Stimulated activated effector memory CD8-positive, alpha-beta T cell treated with anti-CD3 and anti-CD28 coated beads, Interleukin-12 subunit alpha, Interleukin-12 subunit beta, amount 100 ng/mL, for 72 hours (primary cell): ENCODE data around the gene ALOX12B.

Experiments
- ATAC-seq: fragments of 150-1000 bp; cut with Tn5 transposase; 2 replicates; pipeline ENCODE4 v1.10.0; 2021
- DNase-seq, 2 donors: peaks; one replicate each; pipeline ENCODE4 v3.0.0; 2021 to 2022; ENCODE audit warnings: low spot score in 2 of 2
- H3K27ac Mint-ChIP-seq: one replicate; pipeline ENCODE4 v1.8.0; 2022; ENCODE audit warnings: mild to moderate bottlenecking, mixed read lengths
- H3K36me3 Mint-ChIP-seq: one replicate; pipeline ENCODE4 v1.8.0; 2022; ENCODE audit warnings: mild to moderate bottlenecking, mixed read lengths
- H3K4me1 Mint-ChIP-seq: one replicate; pipeline ENCODE4 v1.8.0; 2022; ENCODE audit warnings: mixed read lengths
- H3K4me3 Mint-ChIP-seq: one replicate; pipeline ENCODE4 v1.8.0; 2022; ENCODE audit warnings: mild to moderate bottlenecking, mixed read lengths
- H3K9me3 Mint-ChIP-seq: one replicate; pipeline ENCODE4 v1.8.0; 2022; ENCODE audit warnings: mixed read lengths

ALOX12B gene

GRCh38 chr17:8087075-8087951 lies at the start of gene ALOX12B:
ALOX12B (minus strand) TSS chr17:8087716; CDS start chr17:8087442, 274 bp downstream.
- DNase-seq, result no peak
- Mint-ChIP-seq H3K4me1 (no peaks in the 10 kb centered on the region), H3K9me3 (no peaks in the 10 kb centered on the region), H3K4me3 (no peak within 1 kb of the TSS), H3K36me3 (peaks cover 5% of the 10 kb centered on the region), H3K27ac (peak within 1 kb of the TSS; percentile 38)
- no peak for ATAC-seq

GRCh38 chr17:8133941-8134340 lies 46.4 kb upstream of the ALOX12B start:
- no peak for DNase-seq
- no peak overlapping the region for H3K4me3 Mint-ChIP-seq
- ATAC-seq, result no peak
- H3K36me3 Mint-ChIP-seq, result peaks cover 6% of the 10 kb centered on the region
- H3K9me3 Mint-ChIP-seq, result no peaks in the 10 kb centered on the region
- H3K4me1 Mint-ChIP-seq, result no peaks in the 10 kb centered on the region
- no peak overlapping the region for H3K27ac Mint-ChIP-seq

- Mint-ChIP-seq H3K9me3 (no peaks in the 10 kb centered on the region), H3K4me3 (no peak overlapping the region), H3K27ac (no peak overlapping the region), H3K4me1 (no peaks in the 10 kb centered on the region), H3K36me3 (peaks cover 6% of the 10 kb centered on the region)
- no peak for DNase-seq
- no peak for ATAC-seq
Measured at GRCh38 chr17:8133399-8133798, 45.9 kb upstream of the ALOX12B start.

- no peaks in the 10 kb centered on the region for H3K9me3 Mint-ChIP-seq
- H3K4me1 Mint-ChIP-seq, result peaks cover 5% of the 10 kb centered on the region
- H3K36me3 Mint-ChIP-seq, result peaks cover 7% of the 10 kb centered on the region
- H3K27ac Mint-ChIP-seq, result no peak overlapping the region
- no peak for DNase-seq
- peak; percentile 87 for ATAC-seq
- H3K4me3 Mint-ChIP-seq, result no peak overlapping the region
Measured at GRCh38 chr17:8131844-8132441, 44.4 kb upstream of the ALOX12B start.

GRCh38 chr17:8128125-8128784 lies 40.7 kb upstream of the ALOX12B start:
- DNase-seq, result no peak
- H3K4me1 Mint-ChIP-seq, result peaks cover 42% of the 10 kb centered on the region
- no peak overlapping the region for H3K27ac Mint-ChIP-seq
- no peak for ATAC-seq
- H3K36me3 Mint-ChIP-seq, result peaks cover 32% of the 10 kb centered on the region
- H3K4me3 Mint-ChIP-seq, result no peak overlapping the region
- H3K9me3 Mint-ChIP-seq, result no peaks in the 10 kb centered on the region

GRCh38 chr17:8126491-8127066 lies 39.1 kb upstream of the ALOX12B start:
- DNase-seq, result peak; percentile 45 to 78
- H3K4me3 Mint-ChIP-seq, result peak overlapping the region; percentile 82
- peak overlapping the region; percentile 100 for H3K27ac Mint-ChIP-seq
- peaks cover 53% of the 10 kb centered on the region for H3K4me1 Mint-ChIP-seq
- ATAC-seq, result peak; percentile 63
- H3K36me3 Mint-ChIP-seq, result peaks cover 37% of the 10 kb centered on the region
- no peaks in the 10 kb centered on the region for H3K9me3 Mint-ChIP-seq

- Mint-ChIP-seq H3K4me1 (peaks cover 56% of the 10 kb centered on the region), H3K36me3 (peaks cover 40% of the 10 kb centered on the region), H3K9me3 (no peaks in the 10 kb centered on the region), H3K4me3 (peak overlapping the region; percentile 82), H3K27ac (peak overlapping the region; percentile 100)
- ATAC-seq, result no peak
- DNase-seq, result no peak
Measured at GRCh38 chr17:8125947-8126490, 38.5 kb upstream of the ALOX12B start.

- H3K4me1 Mint-ChIP-seq, result peaks cover 63% of the 10 kb centered on the region
- no peaks in the 10 kb centered on the region for H3K9me3 Mint-ChIP-seq
- peak; percentile 43 for ATAC-seq
- peak overlapping the region; percentile 100 for H3K27ac Mint-ChIP-seq
- peak; percentile 92 to 98 for DNase-seq
- H3K4me3 Mint-ChIP-seq, result peak overlapping the region; percentile 82
- peaks cover 47% of the 10 kb centered on the region for H3K36me3 Mint-ChIP-seq
Measured at GRCh38 chr17:8125154-8125946, 37.8 kb upstream of the ALOX12B start.

- Mint-ChIP-seq H3K36me3 (peaks cover 55% of the 10 kb centered on the region), H3K9me3 (no peaks in the 10 kb centered on the region), H3K27ac (peak overlapping the region; percentile 100), H3K4me1 (peaks cover 70% of the 10 kb centered on the region), H3K4me3 (peak overlapping the region; percentile 82)
- ATAC-seq, result peak; percentile 6
- DNase-seq, result no peak
Measured at GRCh38 chr17:8124350-8125153, 37.0 kb upstream of the ALOX12B start.

- DNase-seq (no peak), ATAC-seq (no peak)
- H3K4me1 Mint-ChIP-seq, result peaks cover 78% of the 10 kb centered on the region
Measured at GRCh38 chr17:8123695-8124349, 36.3 kb upstream of the ALOX12B start, which contains the start of gene HES7. HES7 (minus strand) TSS chr17:8124106; CDS start chr17:8124084, 22 bp downstream.

GRCh38 chr17:8122924-8123694 lies 35.6 kb upstream of the ALOX12B start:
- peak overlapping the region; percentile 36 for H3K27ac Mint-ChIP-seq
- no peaks in the 10 kb centered on the region for H3K9me3 Mint-ChIP-seq
- peak in 1 of 2 donors; percentile 74 for DNase-seq
- peak; percentile 6 for ATAC-seq
- peaks cover 85% of the 10 kb centered on the region for H3K4me1 Mint-ChIP-seq
- peak overlapping the region; percentile 82 for H3K4me3 Mint-ChIP-seq
- peaks cover 69% of the 10 kb centered on the region for H3K36me3 Mint-ChIP-seq

More at GRCh38 chr17:8123695-8124349, 36.3 kb upstream of the ALOX12B start, which contains the start of gene HES7:
- Mint-ChIP-seq H3K27ac (peak within 1 kb of the TSS; percentile 100), H3K36me3 (peaks cover 62% of the 10 kb centered on the region), H3K4me3 (peak within 1 kb of the TSS; percentile 82), H3K9me3 (no peaks in the 10 kb centered on the region)

GRCh38 chr17:8122422-8122923 lies 35.0 kb upstream of the ALOX12B start:
- H3K27ac Mint-ChIP-seq, result no peak overlapping the region
- peak overlapping the region; percentile 82 for H3K4me3 Mint-ChIP-seq
- no peak for ATAC-seq
- peak in 1 of 2 donors; percentile 66 for DNase-seq
- H3K4me1 Mint-ChIP-seq, result peaks cover 91% of the 10 kb centered on the region
- H3K36me3 Mint-ChIP-seq, result peaks cover 71% of the 10 kb centered on the region
- H3K9me3 Mint-ChIP-seq, result no peaks in the 10 kb centered on the region
